VCaP (cell line): ENCODE data around the gene ITPR3.

Experiments
- H3K27ac ChIP-seq: fragments of 450-650 bp; 2 replicates; pipeline ENCODE4 v1.5.1; 2017
- CTCF ChIP-seq: fragments of 450-650 bp; conservative IDR thresholded peaks from 2 replicates; pipeline ENCODE4 v1.5.1; 2017; ENCODE audit warnings: mild to moderate bottlenecking, moderate library complexity

ITPR3 gene

DNA sequence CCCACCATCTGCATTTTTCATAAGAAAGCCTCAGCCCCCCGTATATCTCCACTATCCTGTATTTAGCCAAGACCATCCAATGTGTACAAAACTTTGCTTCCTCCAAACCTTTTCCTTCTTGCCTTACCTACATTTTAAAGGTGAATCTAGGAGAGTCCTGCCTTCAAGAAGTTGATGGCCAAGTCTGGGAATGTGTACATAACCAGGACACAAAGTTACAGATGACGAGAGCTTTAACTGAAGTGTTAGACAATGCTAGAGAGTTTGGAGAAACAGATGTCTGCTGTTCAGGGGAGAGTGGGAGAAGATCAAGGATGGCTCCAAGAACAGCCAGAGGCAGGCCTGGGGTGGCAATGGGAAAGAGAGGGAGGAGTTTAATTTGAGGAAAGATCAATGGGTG lies 92.7 kb downstream of the ITPR3 start:
- peak overlapping the region; percentile 98 for H3K27ac ChIP-seq
- TF ChIP-seq CTCF: no peak

DNA sequence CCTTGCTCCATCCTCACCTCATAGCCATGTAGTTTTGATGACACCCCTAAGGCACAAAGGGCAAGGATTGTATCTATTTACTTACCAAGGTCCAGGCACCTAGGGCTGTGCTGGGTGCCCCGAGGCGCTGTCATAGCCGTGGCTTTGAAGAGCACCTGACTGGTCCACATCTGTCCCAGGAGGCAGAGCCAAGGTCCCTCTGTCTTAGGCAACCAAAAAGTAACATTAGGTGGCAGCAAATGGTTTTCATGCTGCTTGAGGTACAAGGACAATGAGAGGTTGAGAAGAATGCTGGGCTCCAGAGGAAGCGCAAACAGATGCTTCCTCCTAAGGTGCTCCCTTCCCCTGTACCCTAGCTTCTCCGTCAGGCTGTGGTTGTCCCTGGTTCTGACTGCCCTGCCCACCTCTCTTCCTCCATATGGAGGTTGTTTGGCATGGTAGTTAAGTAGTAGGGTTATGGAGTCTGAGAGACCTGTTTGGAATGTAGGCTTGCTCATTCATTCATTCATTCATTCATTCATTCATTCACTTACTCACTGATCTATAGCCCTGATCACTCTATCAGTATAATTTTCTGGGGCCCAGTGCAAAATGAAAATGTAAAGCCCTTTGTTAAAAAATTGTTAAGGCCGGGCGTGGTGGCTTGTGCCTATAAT lies 93.4 kb downstream of the ITPR3 start:
- peak overlapping the region; percentile 98 for H3K27ac ChIP-seq
- TF ChIP-seq CTCF: no peak

DNA sequence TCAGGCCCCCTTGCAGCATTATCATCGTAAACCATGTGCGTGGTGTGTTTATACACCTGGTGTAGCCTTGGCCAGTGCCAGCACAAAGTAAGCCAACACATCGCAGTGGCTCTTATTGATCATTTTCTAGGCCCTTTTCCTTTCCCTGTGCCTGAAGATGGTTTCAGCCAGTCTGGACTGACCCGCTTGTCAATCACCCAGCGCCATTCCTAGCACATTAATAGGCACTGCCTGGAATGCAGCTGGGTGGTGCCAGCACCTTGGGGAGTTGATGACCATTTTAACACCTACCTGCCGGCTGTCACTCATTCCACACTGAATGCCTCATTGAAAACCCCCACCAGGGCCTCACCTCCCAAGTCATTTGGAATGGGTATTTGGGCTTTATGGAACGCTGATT lies 95.3 kb downstream of the ITPR3 start:
- no peak for TF ChIP-seq CTCF
- H3K27ac ChIP-seq: peak overlapping the region; percentile 98

DNA sequence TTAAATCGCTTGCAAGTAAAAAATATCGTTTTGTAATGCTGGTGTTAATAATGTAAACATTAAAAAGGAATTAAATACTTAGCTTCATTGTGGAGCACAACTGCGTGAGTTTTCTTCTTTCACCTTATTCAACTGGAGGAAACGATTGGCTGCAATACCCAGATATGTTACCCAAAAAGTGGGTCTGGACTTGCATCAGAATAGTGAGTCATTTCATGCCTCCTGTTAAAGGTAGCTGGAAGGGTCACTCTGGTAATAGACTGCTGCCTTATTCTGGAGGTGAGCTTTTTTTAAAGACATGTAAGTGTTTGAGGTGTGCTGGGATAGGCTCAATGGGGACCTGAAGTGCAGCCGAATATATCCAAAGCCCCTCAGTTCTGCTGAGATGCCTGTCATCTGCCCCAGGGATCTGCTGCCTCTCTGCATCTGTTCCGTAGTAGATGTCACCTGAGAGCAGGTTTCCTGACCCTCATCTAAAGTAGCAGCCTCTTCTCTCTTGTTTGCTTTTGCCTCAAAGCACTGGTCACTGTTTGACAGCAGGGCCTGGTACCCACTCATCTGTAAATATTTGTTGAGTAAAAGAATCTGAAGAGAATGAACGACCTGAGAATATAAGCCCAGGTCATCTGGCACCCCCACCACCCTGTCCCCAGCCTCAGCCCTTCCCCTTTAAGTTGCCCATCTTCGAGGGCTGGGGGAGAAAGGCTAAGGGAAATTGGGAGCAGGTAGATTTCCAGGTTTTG lies 95.9 kb downstream of the ITPR3 start:
- H3K27ac ChIP-seq: peak overlapping the region; percentile 98
- TF ChIP-seq CTCF: no peak

GRCh38 chr6:33717934-33718455 lies 96.9 kb downstream of the ITPR3 start:
- no peak for TF ChIP-seq CTCF
- H3K27ac ChIP-seq: peak overlapping the region; percentile 98

DNA sequence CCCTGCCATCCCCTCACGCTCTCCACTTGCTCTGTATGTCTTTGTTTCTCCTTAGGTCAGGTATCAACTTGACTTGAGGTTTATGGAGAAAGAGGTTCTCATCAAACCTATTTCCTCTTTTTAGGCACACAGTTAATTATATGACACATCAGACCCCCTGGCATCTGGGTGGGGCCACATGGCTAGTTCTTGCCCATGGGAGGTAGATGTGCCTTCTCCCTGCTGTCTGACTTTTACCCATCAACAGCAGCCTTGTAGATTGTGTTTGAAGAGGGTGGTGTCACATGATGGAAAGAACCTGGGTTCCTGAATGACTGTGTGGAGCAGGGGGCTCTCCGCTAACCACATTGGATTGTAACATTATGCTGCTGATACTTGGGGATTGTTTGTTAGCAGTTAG lies 97.6 kb downstream of the ITPR3 start:
- peak overlapping the region; percentile 98 for H3K27ac ChIP-seq
- TF ChIP-seq CTCF: no peak

- peak overlapping the region; percentile 98 for H3K27ac ChIP-seq
- no peak for TF ChIP-seq CTCF
Measured at GRCh38 chr6:33719326-33719987, 98.3 kb downstream of the ITPR3 start.
